HG03460 (cell line): ENCODE data around the gene DUSP21.
"Not testable (repeated sequence)": the region's sequence is repeated elsewhere in the genome, so short reads cannot be mapped to it uniquely, and the experiment has no call there.

ENCODE experiments used
- ATAC-seq: cut with Tn5 transposase; IDR thresholded peaks from one replicate; pipeline ENCODE4 v1.9.1; 2021; ENCODE audit not compliant: unreplicated experiment

The DUSP21 gene

GRCh38 chrX:44843753-44844152 is at the start of gene DUSP21:
DUSP21 (plus strand) TSS chrX:44844021; CDS start chrX:44844133, 112 bp downstream.
- no peak for ATAC-seq

DNA sequence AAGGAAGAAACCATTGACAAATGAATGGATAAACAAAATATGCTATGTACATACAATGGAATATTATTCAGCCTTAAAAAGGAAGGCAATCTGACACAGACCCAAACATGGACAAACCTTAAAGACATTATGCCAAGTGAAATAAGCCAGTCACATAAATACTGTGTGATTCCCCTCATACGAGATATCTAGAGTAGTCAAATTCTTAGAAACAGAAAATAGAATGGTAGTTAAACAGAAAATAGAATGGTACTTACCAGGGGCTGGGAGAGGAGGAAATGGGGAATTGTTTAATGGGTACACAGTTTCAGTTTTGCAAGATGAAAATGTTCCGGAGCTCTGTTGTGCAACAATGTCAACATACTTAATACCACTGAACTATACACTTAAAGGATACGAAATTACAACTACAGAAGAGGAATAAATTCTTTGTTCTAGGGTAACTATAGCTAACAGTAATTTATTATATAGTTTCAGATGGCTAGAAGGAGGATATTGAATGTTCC is 47.8 kb upstream of the DUSP21 start:
- ATAC-seq = no peak

DNA sequence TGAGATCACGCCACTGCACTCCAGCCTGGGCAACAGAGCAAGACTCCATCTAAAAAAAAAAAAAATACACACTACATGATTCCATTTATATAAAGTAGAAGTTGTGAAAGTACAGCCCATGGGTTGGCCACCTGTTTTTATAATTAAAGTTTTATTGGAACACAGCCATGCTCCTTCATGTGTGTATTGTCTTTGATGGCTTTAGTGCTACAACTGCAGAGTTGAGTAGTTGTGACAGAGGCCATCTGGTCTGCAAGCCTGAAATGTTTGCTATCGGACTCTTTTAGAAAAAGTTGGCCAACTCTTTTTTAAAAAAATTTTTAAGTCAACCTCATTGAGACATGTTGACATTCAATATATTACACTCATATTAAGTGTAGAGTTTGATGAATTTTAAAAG is 41.2 kb upstream of the DUSP21 start:
- no peak for ATAC-seq

DNA sequence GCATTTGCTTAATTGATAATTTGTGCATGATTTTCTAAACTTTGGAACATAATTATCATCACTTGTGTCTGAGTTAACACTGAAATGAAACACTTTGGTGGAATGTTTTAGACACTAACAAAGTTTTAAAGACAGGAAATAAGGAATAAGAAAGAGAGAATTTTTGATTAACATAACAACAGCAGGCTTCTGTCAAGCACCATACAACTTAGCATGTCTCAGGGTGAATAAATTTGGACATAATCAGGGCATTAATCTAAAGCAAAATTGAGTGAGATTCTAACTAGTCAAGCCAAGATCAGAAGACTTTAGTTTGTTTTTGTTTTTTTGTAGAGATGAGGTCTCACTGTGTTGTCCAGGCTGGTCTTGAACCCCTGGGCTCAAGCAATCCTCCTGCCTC is 28.1 kb upstream of the DUSP21 start:
- no peak for ATAC-seq

DNA sequence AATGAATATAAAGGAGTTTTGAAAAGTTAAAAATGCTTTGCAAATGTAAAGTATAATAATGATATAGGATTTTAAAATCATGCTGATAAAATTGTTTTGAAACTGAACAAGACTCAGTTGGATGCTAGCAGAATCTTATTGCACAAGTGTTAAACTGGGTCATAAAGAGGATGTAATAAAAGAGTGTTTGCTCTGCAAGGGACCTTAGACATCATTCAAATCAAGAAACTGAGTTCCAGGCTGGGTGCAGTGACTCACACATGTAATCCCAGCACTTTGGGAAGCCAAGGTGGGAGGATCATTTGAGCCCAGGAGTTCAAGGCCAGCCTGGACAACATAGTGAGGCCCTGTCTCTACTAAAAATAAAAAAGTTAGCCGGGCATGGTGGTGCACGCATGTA is 27.5 kb upstream of the DUSP21 start:
- no peak for ATAC-seq

- ATAC-seq = no peak
Measured at GRCh38 chrX:44817029-44817428, 26.8 kb upstream of the DUSP21 start.

DNA sequence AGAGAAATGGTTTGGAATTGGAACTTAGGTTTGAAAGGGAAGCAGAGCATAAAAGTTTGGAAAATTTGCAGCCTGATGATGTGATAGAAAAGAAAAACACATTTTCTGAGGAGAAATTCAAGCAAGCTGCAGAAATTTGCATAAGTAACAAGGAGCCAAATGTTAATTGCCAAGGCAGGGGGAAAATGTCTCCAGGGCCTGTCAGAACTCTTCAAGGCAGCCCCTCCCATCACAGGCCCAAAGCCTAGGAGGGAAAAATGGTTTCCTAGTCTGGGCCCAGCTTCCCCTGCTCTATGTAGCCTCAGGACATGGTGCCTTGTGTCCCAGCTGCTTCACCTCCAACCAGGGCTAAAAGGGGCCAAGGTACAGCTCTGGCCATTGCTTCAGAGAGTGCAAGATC is 21.2 kb upstream of the DUSP21 start:
- ATAC-seq = no peak

DNA sequence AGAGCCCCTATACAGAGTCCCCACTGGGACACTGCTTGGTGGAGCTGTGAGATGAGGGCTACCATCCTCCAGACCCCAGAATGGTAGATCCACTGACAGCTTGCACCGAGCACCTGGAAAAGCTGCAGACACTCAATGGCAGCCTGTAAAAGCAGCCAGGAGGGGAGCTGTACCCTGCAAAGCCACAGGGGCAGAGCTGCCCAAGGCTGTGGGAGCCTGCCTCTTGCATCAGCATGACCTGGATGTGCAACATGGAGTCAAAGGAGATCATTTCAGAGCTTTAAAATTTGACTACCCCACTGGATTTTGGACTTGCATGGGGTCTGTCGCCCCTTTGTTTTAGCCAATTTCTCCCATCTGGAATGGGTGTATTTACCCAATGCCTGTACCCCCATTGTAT is 20.6 kb upstream of the DUSP21 start:
- ATAC-seq = not testable (repeated sequence)

GRCh38 chrX:44828008-44828605 is 15.7 kb upstream of the DUSP21 start:
- no peak for ATAC-seq

DNA sequence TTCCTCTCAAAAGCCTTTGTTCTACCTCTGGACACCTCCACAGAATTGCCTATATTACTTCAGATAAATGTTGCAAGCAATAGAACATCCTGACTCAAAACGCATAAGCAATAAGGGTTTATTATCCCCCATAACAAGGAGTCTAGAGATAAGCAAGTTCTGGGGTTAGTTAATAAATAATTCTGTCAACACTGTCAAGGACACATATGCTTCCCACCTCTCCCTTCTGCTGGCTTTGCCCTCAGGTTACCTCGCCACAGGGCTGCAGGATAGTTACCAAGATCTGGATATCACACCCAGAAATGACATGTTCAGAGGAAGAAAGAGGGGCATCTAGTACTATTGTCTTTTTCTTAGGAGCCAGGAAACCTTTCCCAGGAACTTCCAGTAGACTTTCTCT is 14.0 kb upstream of the DUSP21 start:
- no peak for ATAC-seq

- ATAC-seq = no peak
Measured at GRCh38 chrX:44842550-44843317, 1.1 kb upstream of the DUSP21 start.

- ATAC-seq = no peak
Measured at GRCh38 chrX:44843318-44843702, 511 bp upstream of the DUSP21 start.

- no peak for ATAC-seq
Measured at GRCh38 chrX:44844204-44844603, 383 bp downstream of the DUSP21 start.

- ATAC-seq = not testable (repeated sequence)
Measured at GRCh38 chrX:44850891-44851290, 7.1 kb downstream of the DUSP21 start.

DNA sequence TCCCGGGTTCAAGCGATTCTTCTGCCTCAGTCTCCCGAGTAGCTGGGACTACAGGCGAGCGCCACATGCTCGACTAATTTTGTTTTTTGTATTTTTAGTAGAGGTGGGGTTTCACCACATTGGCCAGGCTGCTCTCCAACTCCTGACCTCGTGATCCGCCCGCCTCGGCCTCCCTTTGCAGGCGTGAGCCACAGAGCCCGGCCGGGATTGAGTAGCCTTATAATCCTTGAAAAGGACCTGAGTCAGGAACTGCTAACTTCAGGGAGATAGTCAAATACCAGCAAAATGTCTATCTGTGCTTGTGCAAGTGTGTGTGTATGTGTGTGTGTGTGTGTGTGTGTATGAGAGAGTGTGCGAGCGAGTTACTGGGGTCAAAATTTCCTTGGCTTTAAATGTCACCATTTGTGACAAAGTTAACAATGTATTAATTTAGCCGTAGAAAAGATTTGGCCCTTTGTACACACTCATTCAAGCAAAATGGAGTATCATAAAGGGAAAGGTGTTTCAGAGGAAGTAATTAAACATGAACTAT is 27.4 kb downstream of the DUSP21 start:
- ATAC-seq = no peak

- peak; percentile 27 for ATAC-seq
Measured at GRCh38 chrX:44871931-44872820, 28.4 kb downstream of the DUSP21 start.

- ATAC-seq = peak; percentile 88
Measured at GRCh38 chrX:44872821-44873414, 29.1 kb downstream of the DUSP21 start, which contains the start of gene KDM6A. KDM6A (plus strand) TSS chrX:44873188; CDS start chrX:44873552, 364 bp downstream.

- no peak for ATAC-seq
Measured at GRCh38 chrX:44873415-44874276, 29.8 kb downstream of the DUSP21 start.

DNA sequence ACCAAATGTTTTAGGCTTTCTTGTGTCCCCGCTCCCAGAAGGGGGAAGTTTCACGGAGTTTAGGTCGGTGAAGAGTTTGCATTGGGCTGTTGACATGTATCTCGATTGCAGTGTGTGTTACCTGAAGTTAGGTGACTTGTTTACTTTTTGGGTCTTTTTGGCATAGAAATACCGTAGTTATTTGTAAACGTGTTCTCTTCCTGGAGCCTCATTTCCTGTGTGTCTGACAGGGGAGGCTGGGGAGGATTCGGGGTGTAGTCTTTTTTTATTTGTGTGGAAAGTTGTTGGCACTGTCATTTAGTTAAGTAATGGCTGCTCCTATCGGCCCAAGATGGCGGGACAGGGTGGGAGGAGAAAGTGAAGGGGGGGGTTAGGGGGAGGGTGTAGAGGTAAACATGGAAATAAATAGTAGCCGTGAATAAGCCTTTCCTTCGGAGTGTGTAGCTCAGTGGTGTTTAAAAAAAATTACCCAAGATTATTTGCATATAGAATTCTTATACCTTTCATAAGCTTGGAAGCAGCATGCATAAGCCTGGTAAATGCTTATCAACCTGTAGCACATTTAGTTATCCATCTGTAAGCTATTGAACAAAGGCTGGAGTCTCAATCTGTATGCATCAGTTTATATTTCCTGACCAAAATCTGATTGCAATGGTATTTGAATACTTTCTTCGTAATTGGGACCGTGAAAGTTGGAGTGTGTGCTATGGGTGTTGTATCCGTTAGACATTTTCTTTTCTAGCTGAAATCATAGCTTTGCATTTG is 30.8 kb downstream of the DUSP21 start:
- ATAC-seq = no peak
